Natural killer cell (primary cell): ENCODE measurements around the gene LAMP2. TPM values are rescaled to one million over a fixed set of nuclear protein-coding genes. Genes with fewer than 3 reads are reported as not detected.

Experiments used
- ATAC-seq, 3 donors: fragments of 150-1000 bp in 2 of 3; fragments of 200-7000 bp in 1 of 3; cut with Tn5 transposase; 1 replicate in 1 of 3; 2 replicates in 2 of 3; pipeline ENCODE4 v1.10.0; 2021; ENCODE audit warnings: mild to moderate bottlenecking in 2 of 3, moderate library complexity in 2 of 3
- DNase-seq, 2 donors: peaks; one replicate each; pipeline versions ENCODE4 v3.0.0 to v3.0.0-alpha.2; 2013 to 2021; ENCODE audit warnings: mixed read lengths in 1 of 2
- H3K27ac ChIP-seq: one replicate; pipeline ENCODE4 v1.5.1; 2013; ENCODE audit warnings: mild to moderate bottlenecking, low read length
- H3K27me3 ChIP-seq: one replicate; pipeline ENCODE4 v1.6.1; 2013; ENCODE audit warnings: low read length; ENCODE audit not compliant: control insufficient read depth, insufficient read depth
- H3K36me3 ChIP-seq: one replicate; pipeline ENCODE4 v1.6.1; 2013; ENCODE audit warnings: low read length; ENCODE audit not compliant: control insufficient read depth, insufficient read depth
- H3K4me1 ChIP-seq: one replicate; pipeline ENCODE4 v1.6.1; 2013; ENCODE audit warnings: low read length; ENCODE audit not compliant: control insufficient read depth, insufficient read depth
- H3K4me3 ChIP-seq: one replicate; pipeline ENCODE4 v1.5.1; 2013; ENCODE audit warnings: low read length
- H3K9me3 ChIP-seq: one replicate; pipeline ENCODE4 v1.6.1; 2013; ENCODE audit warnings: low read length; ENCODE audit not compliant: control insufficient read depth, insufficient read depth
- H3K27ac Mint-ChIP-seq, 2 donors: one replicate each; pipeline ENCODE4 v1.8.0; 2022; ENCODE audit warnings: mild to moderate bottlenecking in 2 of 2, mixed read lengths in 2 of 2, moderate library complexity in 1 of 2
- H3K27me3 Mint-ChIP-seq, 2 donors: one replicate each; pipeline ENCODE4 v1.8.0; 2022; ENCODE audit warnings: low read depth in 2 of 2, mixed read lengths in 2 of 2
- H3K36me3 Mint-ChIP-seq: one replicate; pipeline ENCODE4 v1.8.0; 2022; ENCODE audit warnings: mixed read lengths
- H3K4me1 Mint-ChIP-seq, 2 donors: one replicate each; pipeline ENCODE4 v1.8.0; 2022; ENCODE audit warnings: mixed read lengths in 2 of 2
- H3K4me3 Mint-ChIP-seq: one replicate; pipeline ENCODE4 v1.8.0; 2022; ENCODE audit warnings: mild to moderate bottlenecking, moderate library complexity, mixed read lengths
- H3K9me3 Mint-ChIP-seq, 2 donors: one replicate each; pipeline ENCODE4 v1.8.0; 2022; ENCODE audit warnings: mixed read lengths in 2 of 2
- WGBS: methylation state at CpG from one replicate; pipeline ENCODE4 v1.1.7; 2013; ENCODE audit warnings: missing lambda C conversion rate; ENCODE audit not compliant: insufficient coverage; 5-methylcytosine and 5-hydroxymethylcytosine counted together
- intact Hi-C: fragments of 100-400 bp; cut with micrococcal nuclease; formaldehyde crosslinking; loops from one replicate; pipeline ENCODE4 v1.14.2; 2022
- total RNA-seq, 4 donors: library from RNA; stranded (reverse); fragments of 120-200 nt in 1 of 4; gene quantifications; one replicate each; pipeline versions ENCODE4 v1.2.3 to v1.2.4, GENCODE V29; 2013 to 2022
- TF ChIP-seq, protein P1 (sequence below): fragments of 200-600 bp; IDR thresholded peaks from one replicate; pipeline ENCODE4 v1.8.0; 2022; ENCODE audit warnings: antibody characterized with exemption

Gene LAMP2
- total RNA-seq, 3 donors from 2014 or later (not counting 1 experiment from before 2014, with no cell fraction given): 33.8 to 45.8 (median 39.1) TPM

DNA sequence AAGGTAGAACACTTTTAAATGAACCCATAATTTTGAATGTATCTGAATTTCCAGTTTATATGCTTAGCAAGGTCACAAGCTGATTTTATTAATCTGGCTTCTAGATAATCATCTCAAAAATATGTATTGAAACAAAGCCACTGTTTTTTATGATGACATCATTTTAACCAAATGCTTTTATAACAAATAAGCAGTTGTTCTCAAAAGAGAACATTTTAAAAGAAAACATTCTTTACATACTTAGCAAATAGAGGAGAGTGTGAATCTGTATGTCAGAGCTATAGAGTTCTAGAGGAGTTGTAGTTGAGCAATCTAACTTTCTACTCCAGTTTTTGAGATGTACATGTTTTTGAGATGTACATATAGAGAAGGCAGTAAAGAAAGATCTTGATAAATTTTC is 42.5 kb downstream of the LAMP2 start:
- no peaks in the 10 kb centered on the region for H3K4me1 Mint-ChIP-seq
- H3K27ac ChIP-seq: no peak overlapping the region
- no peak overlapping the region for H3K4me3 ChIP-seq
- TF ChIP-seq, protein P1, sequence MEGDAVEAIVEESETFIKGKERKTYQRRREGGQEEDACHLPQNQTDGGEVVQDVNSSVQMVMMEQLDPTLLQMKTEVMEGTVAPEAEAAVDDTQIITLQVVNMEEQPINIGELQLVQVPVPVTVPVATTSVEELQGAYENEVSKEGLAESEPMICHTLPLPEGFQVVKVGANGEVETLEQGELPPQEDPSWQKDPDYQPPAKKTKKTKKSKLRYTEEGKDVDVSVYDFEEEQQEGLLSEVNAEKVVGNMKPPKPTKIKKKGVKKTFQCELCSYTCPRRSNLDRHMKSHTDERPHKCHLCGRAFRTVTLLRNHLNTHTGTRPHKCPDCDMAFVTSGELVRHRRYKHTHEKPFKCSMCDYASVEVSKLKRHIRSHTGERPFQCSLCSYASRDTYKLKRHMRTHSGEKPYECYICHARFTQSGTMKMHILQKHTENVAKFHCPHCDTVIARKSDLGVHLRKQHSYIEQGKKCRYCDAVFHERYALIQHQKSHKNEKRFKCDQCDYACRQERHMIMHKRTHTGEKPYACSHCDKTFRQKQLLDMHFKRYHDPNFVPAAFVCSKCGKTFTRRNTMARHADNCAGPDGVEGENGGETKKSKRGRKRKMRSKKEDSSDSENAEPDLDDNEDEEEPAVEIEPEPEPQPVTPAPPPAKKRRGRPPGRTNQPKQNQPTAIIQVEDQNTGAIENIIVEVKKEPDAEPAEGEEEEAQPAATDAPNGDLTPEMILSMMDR: no peak
- no peaks in the 10 kb centered on the region for H3K36me3 ChIP-seq
- no peaks in the 10 kb centered on the region for H3K27me3 Mint-ChIP-seq
- intact Hi-C loops: no loop called here
- no peaks in the 10 kb centered on the region for H3K4me1 ChIP-seq
- DNase-seq (no peak), ATAC-seq (no peak)
- no peaks in the 10 kb centered on the region for H3K9me3 Mint-ChIP-seq
- H3K4me3 Mint-ChIP-seq: no peak overlapping the region
- no peaks in the 10 kb centered on the region for H3K36me3 Mint-ChIP-seq
- peak overlapping the region in 1 of 2 donors; percentile 16 for H3K27ac Mint-ChIP-seq
- no peaks in the 10 kb centered on the region for H3K27me3 ChIP-seq
- H3K9me3 ChIP-seq: no peaks in the 10 kb centered on the region

DNA sequence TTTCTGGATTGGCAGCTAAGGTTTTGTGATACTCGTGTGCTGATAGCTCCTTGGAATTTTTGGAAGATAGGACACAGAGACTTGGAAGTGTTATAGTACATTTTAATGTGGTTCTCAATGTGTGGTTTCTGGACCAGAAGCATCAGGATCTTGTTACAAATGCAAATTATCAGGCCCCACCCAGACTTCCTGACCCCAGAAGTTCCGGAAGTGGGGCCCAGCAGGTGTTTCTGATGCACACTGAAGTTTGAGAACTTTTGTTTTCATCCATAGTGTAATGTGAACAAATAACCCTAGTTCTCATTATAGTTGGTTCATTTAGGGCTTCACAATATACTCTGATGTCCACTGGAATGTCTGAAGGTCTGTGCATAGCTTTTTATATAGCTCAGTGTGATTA is 49.6 kb downstream of the LAMP2 start:
- intact Hi-C loops: no loop called here
- 13% methylated on average over 2 of the region's 2 CpGs for WGBS
- Mint-ChIP-seq H3K9me3 (no peaks in the 10 kb centered on the region), H3K4me1 (peaks cover 7 to 14% of the 10 kb centered on the region in 2 donors), H3K4me3 (no peak overlapping the region), H3K27me3 (peaks cover 0 to 3% of the 10 kb centered on the region in 2 donors), H3K36me3 (no peaks in the 10 kb centered on the region), H3K27ac (no peak overlapping the region)
- no peaks in the 10 kb centered on the region for H3K27me3 ChIP-seq
- DNase-seq: peak in 1 of 2 donors; percentile 40
- ATAC-seq: no peak
- H3K27ac ChIP-seq: peak overlapping the region; percentile 50
- no peak overlapping the region for H3K4me3 ChIP-seq
- H3K9me3 ChIP-seq: no peaks in the 10 kb centered on the region
- no peaks in the 10 kb centered on the region for H3K36me3 ChIP-seq
- peaks cover 15% of the 10 kb centered on the region for H3K4me1 ChIP-seq
- TF ChIP-seq, protein P1: no peak

DNA sequence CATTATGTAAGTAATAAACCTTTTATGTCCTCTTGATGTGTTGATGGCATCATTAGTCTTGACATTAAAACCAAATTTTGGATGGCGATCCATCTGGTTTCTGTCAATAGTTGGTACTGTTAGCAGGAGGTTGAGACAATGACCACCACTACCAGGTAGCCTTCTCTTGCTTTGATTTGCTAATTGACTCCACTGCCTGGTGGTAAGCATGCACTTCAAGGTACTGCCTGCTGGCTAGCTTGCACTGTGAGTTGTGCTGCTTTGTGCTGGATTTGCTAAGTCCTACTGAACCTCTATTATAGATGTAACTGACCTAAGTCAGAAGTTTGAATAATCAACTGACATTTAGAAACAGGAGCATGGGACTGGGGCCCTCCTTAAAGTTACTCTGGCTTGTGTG is 60.9 kb downstream of the LAMP2 start:
- intact Hi-C loops: no loop called here
- TF ChIP-seq, protein P1: no peak
- no peaks in the 10 kb centered on the region for H3K4me1 ChIP-seq

DNA sequence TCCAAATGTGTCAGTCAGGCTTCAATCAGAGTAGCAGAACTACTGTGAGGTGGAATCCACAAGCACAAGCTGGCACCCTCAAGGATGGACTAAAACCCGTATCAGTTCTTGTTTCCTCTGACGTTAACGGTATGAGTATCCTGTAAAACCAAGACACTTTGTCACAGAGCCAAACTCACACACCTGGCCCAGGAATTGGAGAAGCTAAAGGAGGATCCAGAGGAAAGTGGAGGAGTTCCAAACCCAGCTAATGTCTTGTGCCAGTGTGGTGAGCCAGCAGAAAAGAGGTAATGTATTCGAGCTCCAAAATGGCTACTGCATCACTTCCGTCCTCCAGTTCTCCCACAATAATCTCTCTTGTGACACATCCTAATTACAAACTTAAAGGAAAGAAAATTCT is 62.5 kb downstream of the LAMP2 start:
- Mint-ChIP-seq H3K4me1 (no peaks in the 10 kb centered on the region), H3K27me3 (peaks cover 3 to 35% of the 10 kb centered on the region in 2 donors), H3K27ac (no peak overlapping the region), H3K4me3 (no peak overlapping the region), H3K9me3 (no peaks in the 10 kb centered on the region), H3K36me3 (no peaks in the 10 kb centered on the region)
- WGBS: 92% methylated on average over 2 of the region's 5 CpGs
- ATAC-seq: no peak
- no peaks in the 10 kb centered on the region for H3K4me1 ChIP-seq
- no peak overlapping the region for H3K27ac ChIP-seq
- H3K4me3 ChIP-seq: no peak overlapping the region
- no peaks in the 10 kb centered on the region for H3K36me3 ChIP-seq
- intact Hi-C loops: no loop called here
- TF ChIP-seq, protein P1: no peak
- no peaks in the 10 kb centered on the region for H3K27me3 ChIP-seq
- DNase-seq: no peak
- no peaks in the 10 kb centered on the region for H3K9me3 ChIP-seq

More for the DNA sequence above, 60.9 kb downstream of the LAMP2 start:
- H3K4me3 Mint-ChIP-seq: no peak overlapping the region
- Histone ChIP-seq H3K4me3 (no peak overlapping the region), H3K27ac (no peak overlapping the region), H3K27me3 (no peaks in the 10 kb centered on the region), H3K36me3 (no peaks in the 10 kb centered on the region), H3K9me3 (no peaks in the 10 kb centered on the region)
- H3K27me3 Mint-ChIP-seq: peaks cover 3 to 35% of the 10 kb centered on the region in 2 donors
- H3K36me3 Mint-ChIP-seq: no peaks in the 10 kb centered on the region
- no peak for ATAC-seq
- no peaks in the 10 kb centered on the region for H3K4me1 Mint-ChIP-seq
- WGBS: 100% methylated on average over 1 of the region's 1 CpG
- no peaks in the 10 kb centered on the region for H3K9me3 Mint-ChIP-seq
- no peak overlapping the region for H3K27ac Mint-ChIP-seq
- no peak for DNase-seq
